ENCODE results near the gene RNF186. TPM values are rescaled to one million over a fixed set of nuclear protein-coding genes. Genes with fewer than 3 reads are reported as not detected.

RNF186 gene, protein sequence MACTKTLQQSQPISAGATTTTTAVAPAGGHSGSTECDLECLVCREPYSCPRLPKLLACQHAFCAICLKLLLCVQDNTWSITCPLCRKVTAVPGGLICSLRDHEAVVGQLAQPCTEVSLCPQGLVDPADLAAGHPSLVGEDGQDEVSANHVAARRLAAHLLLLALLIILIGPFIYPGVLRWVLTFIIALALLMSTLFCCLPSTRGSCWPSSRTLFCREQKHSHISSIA
- not detected in 2 replicates for total RNA-seq
- long read RNA-seq: 0 reads

DNA sequence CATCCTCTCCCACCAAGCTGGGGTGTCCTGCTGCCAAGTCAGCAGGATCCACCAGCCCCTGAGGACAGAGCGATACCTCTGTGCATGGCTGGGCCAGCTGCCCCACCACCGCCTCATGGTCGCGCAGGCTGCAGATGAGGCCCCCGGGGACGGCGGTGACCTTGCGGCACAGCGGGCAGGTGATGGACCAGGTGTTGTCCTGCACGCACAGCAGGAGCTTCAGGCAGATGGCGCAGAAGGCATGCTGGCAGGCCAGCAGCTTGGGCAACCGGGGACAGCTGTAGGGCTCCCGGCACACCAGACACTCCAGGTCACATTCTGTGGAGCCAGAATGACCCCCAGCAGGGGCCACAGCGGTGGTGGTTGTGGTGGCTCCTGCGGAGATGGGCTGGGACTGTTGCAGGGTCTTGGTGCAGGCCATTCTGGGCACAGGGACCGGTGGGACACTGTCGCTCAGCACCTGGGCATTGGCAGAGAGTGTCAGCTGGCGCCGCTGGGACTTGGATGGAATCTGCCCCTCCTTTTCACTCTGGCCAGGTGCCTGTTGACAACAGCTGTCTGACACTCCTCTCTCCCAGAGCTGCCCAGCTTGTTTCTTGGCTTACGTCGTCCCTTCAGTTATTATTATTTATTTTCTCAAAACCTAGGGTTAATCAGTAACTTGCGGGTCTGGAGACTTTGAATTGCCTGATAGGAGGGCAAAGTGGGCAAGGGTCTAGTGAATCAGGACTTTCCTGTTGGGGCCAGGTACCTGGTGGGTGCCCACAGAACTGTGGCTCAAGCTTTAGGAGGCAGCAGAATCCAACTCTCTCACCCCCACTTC is at the start of gene RNF186:
RNF186 (minus strand) TSS at position 603 of the 823 bp plus-strand sequence; CDS start at position 421, 182 bp downstream.
- H3K9me3 Mint-ChIP-seq: no peaks in the 10 kb centered on the region
- peak within 1 kb of the TSS; percentile 69 for H3K27ac Mint-ChIP-seq (ENCODE audit: unreplicated experiment)
- H3K36me3 Mint-ChIP-seq (ENCODE audit: low read depth): no peaks in the 10 kb centered on the region
- no peak within 1 kb of the TSS for H3K4me3 Mint-ChIP-seq
- peaks cover 13% of the 10 kb centered on the region for H3K4me1 Mint-ChIP-seq
- TF ChIP-seq, protein P1, sequence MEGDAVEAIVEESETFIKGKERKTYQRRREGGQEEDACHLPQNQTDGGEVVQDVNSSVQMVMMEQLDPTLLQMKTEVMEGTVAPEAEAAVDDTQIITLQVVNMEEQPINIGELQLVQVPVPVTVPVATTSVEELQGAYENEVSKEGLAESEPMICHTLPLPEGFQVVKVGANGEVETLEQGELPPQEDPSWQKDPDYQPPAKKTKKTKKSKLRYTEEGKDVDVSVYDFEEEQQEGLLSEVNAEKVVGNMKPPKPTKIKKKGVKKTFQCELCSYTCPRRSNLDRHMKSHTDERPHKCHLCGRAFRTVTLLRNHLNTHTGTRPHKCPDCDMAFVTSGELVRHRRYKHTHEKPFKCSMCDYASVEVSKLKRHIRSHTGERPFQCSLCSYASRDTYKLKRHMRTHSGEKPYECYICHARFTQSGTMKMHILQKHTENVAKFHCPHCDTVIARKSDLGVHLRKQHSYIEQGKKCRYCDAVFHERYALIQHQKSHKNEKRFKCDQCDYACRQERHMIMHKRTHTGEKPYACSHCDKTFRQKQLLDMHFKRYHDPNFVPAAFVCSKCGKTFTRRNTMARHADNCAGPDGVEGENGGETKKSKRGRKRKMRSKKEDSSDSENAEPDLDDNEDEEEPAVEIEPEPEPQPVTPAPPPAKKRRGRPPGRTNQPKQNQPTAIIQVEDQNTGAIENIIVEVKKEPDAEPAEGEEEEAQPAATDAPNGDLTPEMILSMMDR (conservative IDR thresholded peaks at IDR 0.05): no peak
- DNase-seq (ENCODE audit: low read depth, low spot score): no peak
- no peaks in the 10 kb centered on the region for H3K27me3 Mint-ChIP-seq (ENCODE audit: low read depth)

DNA sequence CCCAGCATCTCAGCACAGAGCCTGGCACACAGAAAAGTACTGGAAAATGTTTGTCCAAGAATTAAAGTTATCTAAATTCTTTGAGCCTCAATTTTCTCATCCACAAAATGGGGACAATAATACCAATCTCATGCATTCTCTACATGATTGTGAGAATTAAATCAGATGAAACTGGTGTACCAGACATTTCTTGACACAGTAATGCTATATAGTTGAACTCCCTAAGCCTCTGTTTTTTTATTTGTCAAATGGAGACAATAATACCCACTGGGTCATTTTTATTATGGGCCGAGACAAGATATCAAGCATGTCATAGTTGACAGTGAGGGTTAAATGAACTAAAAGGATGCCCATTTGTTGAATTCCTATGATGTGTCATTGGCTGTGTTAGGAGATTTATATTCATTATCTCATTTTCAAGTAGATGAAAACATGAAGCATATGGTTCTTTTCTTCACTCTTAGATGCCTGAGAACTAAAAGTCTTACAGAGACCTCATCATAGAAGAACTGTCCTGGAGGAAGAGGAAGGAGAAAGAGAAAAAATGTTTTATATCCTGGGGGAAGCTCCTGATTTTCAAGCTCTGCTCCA is 49.6 kb upstream of the RNF186 start:
- DNase-seq (ENCODE audit: low read depth, low spot score): no peak
- Mint-ChIP-seq H3K36me3 (ENCODE audit: low read depth) (no peaks in the 10 kb centered on the region), H3K27me3 (ENCODE audit: low read depth) (peaks cover 41% of the 10 kb centered on the region), H3K27ac (ENCODE audit: unreplicated experiment) (no peak overlapping the region), H3K4me1 (no peaks in the 10 kb centered on the region), H3K9me3 (peaks cover 7% of the 10 kb centered on the region), H3K4me3 (no peak overlapping the region)
- TF ChIP-seq, protein P1 (conservative IDR thresholded peaks at IDR 0.05): no peak

DNA sequence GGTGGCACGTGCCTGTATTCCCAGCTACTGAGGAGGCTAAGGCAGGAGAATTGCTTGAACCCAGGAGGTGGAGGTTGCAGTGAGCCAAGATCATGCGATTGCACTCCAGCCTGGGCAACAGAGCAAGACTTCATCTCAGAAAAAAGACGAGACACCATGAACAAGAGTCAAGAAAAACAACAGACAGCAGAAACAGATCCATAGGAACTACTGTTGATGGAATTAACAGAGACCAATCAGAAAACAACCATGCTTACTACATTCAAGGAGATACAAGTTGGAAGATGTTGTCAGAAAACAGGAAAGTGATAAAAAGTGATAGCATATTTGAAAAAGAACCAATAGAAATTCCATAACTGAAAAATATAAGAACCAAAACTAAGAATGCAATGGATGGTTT is 47.9 kb upstream of the RNF186 start:
- no peak for DNase-seq (ENCODE audit: low read depth, low spot score)
- no peak overlapping the region for H3K27ac Mint-ChIP-seq (ENCODE audit: unreplicated experiment)

DNA sequence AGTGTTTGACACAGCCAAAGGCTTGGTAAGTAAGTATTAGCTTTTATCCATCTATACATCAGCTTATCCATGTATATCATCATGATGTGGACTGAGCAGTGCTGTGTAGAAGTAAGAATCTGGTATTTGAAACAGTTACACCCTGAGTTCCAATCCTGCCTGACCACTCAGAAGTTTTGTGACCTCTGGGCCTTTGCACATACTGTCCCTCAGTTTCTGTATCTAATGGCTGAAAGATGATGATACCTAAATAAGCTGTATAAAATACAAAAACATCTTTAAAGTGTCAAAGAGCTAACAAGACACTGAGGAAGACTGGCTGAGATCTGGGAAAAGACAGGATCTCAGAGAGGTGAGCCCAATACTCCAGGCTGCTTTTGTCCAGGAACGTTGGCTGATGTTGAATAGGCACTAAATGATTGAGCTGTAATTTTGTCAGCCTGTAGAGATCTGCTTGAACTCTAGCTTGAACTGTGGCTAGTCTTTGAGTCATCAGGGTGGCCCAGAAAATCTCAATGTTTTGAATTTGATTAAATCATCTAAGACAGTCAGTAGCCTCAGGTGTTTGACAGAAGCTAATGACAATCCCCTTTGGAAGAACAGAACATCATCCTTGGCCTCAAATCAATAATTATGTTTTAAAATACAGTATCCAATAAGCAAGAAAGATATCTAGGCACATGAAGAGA is 46.9 kb upstream of the RNF186 start:
- H3K4me3 Mint-ChIP-seq: no peak overlapping the region
- H3K4me1 Mint-ChIP-seq: no peaks in the 10 kb centered on the region
- TF ChIP-seq, protein P1 (conservative IDR thresholded peaks at IDR 0.05): no peak
- H3K27ac Mint-ChIP-seq (ENCODE audit: unreplicated experiment): no peak overlapping the region
- peaks cover 7% of the 10 kb centered on the region for H3K9me3 Mint-ChIP-seq
- no peaks in the 10 kb centered on the region for H3K36me3 Mint-ChIP-seq (ENCODE audit: low read depth)
- peaks cover 33% of the 10 kb centered on the region for H3K27me3 Mint-ChIP-seq (ENCODE audit: low read depth)
- no peak for DNase-seq (ENCODE audit: low read depth, low spot score)

More for the DNA sequence above, 47.9 kb upstream of the RNF186 start:
- Mint-ChIP-seq H3K4me1 (no peaks in the 10 kb centered on the region), H3K36me3 (ENCODE audit: low read depth) (no peaks in the 10 kb centered on the region), H3K27me3 (ENCODE audit: low read depth) (peaks cover 36% of the 10 kb centered on the region), H3K9me3 (peaks cover 7% of the 10 kb centered on the region), H3K4me3 (no peak overlapping the region)
- TF ChIP-seq, protein P1 (conservative IDR thresholded peaks at IDR 0.05): no peak

DNA sequence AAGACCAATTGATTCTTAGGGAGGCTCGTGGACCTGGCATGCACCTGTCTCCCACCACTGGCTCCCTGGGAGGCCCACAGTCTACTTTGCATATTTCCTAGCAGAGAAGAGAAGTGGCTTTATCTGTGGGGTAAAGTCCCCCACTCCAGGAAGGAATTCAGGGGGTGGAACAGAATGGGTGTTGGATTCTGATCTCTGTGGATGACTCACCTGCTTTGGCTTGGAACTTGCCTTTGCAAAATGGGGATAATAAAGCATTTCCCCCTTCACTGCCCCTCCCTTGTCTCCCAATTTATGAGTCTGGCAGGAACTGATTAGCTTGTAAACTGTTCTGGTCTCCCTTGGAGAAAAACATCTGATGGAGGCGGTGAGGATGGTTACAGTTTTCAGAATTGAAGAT is 46.0 kb upstream of the RNF186 start:
- peaks cover 7% of the 10 kb centered on the region for H3K9me3 Mint-ChIP-seq
- TF ChIP-seq, protein P1 (conservative IDR thresholded peaks at IDR 0.05): no peak
- H3K27me3 Mint-ChIP-seq (ENCODE audit: low read depth): peaks cover 25% of the 10 kb centered on the region
- H3K27ac Mint-ChIP-seq (ENCODE audit: unreplicated experiment): no peak overlapping the region
- H3K4me1 Mint-ChIP-seq: no peaks in the 10 kb centered on the region
- no peak overlapping the region for H3K4me3 Mint-ChIP-seq
- no peak for DNase-seq (ENCODE audit: low read depth, low spot score)
- no peaks in the 10 kb centered on the region for H3K36me3 Mint-ChIP-seq (ENCODE audit: low read depth)

Data from neural crest cell (in vitro differentiated cells).